Thyroid gland (tissue), 4 donors: ENCODE measurements around the gene EPHX1.

Experiments
- CTCF ChIP-seq, 6 experiments: fragments of 200-600 bp in 3 of 6; fragments of 450-650 bp in 3 of 6; sonication (generic) in 3 of 6; IDR thresholded peaks; one replicate each; pipeline ENCODE4 v1.5.1; 2016 to 2019; ENCODE audit warnings: antibody characterized with exemption in 6 of 6, mild to moderate bottlenecking in 2 of 6, inconsistent platforms in 1 of 6, moderate library complexity in 1 of 6
- POLR2A ChIP-seq, 2 donors: fragments of 450-650 bp; IDR thresholded peaks; one replicate each; pipeline ENCODE4 v1.6.1; 2017; ENCODE audit warnings: antibody characterized with exemption in 2 of 2, mild to moderate bottlenecking in 2 of 2, moderate library complexity in 1 of 2

DNA sequence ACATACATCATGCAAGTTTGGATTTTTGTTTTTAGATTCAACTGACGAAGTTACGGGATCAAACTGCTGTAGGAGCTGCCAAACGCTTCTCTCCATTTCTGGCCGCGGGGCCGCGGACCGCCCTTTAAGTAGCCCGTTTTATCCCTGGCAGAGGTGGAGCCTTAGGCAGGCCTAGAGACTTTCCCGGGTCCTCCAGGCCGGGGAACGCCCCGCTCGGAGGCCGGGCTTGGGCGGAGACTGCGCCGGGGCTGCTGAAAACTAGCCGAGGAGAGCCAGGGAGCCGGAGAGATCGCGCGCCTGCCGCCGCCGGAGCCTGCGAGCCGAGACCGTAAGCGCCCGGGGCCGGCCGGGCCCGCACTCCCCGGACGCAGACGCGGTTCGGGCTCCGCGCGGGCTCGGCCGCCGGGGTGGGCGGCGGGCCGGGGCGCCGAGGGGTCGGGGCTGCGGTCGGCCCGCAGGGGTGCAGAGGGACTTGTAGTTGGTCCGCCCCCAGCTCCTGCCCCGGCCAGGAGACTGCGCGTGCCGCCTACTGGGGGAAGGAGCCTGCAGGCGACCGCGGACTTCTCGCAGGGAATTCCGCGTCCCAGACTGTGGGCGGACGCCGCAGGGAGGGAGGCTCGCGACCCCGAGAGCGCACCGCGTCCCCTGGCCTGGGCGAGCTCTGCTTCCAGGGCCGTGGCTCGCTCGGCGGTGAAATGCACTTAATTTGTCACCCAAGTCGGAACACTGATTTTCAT is at the start of gene EPHX1:
- TF ChIP-seq CTCF (IDR thresholded peaks at IDR 0.05), result peak in 2 of 6 experiments; percentile 33 to 43
- peak; percentile 89 to 99 for TF ChIP-seq POLR2A (IDR thresholded peaks at IDR 0.05)
